Uterus (tissue), 4 donors: Measurements from ENCODE around the gene PCMTD2. TPM values are rescaled to one million over a fixed set of nuclear protein-coding genes. Genes with fewer than 3 reads are reported as not detected.

ENCODE experiments used
- DNase-seq, 2 donors: peaks; one replicate each; pipeline ENCODE4 v3.0.0-alpha.2; 2019 to 2020
- H3K27ac ChIP-seq, 2 donors: fragments of 200-600 bp; sonication (generic); 1 replicate in 1 of 2; 2 replicates in 1 of 2; pipeline ENCODE4 v1.5.1; 2016 to 2018
- H3K27me3 ChIP-seq, 2 donors: fragments of 200-600 bp; sonication (generic); one replicate each; pipeline ENCODE4 v1.5.1; 2018 to 2019; ENCODE audit warnings: control low read depth in 1 of 2
- H3K36me3 ChIP-seq, 2 donors: fragments of 200-600 bp; sonication (generic); one replicate each; pipeline ENCODE4 v1.5.1; 2019; ENCODE audit warnings: control low read depth in 1 of 2
- H3K4me1 ChIP-seq, 2 donors: fragments of 200-600 bp; sonication (generic); one replicate each; pipeline ENCODE4 v1.5.1; 2018 to 2019; ENCODE audit warnings: control low read depth in 1 of 2
- H3K4me3 ChIP-seq, 2 donors: fragments of 200-600 bp; sonication (generic); 1 replicate in 1 of 2; 2 replicates in 1 of 2; pipeline ENCODE4 v1.5.1; 2018 to 2019; ENCODE audit warnings: mild to moderate bottlenecking in 1 of 2
- H3K9me3 ChIP-seq, 2 donors: fragments of 200-600 bp; sonication (generic); one replicate each; pipeline ENCODE4 v1.5.1; 2019; ENCODE audit warnings: control low read depth in 1 of 2
- POLR2A ChIP-seq, 2 donors: fragments of 450-650 bp; IDR thresholded peaks; one replicate each; pipeline ENCODE4 v1.6.1; 2016; ENCODE audit warnings: antibody characterized with exemption in 2 of 2, mild to moderate bottlenecking in 1 of 2, moderate library complexity in 1 of 2
- intact Hi-C: fragments of 100-400 bp; cut with DNase I; formaldehyde crosslinking; loops from one replicate; pipeline ENCODE4 v1.15.1; 2023; ENCODE audit warnings: low total_unique reads
- total RNA-seq, 4 donors: library from RNA; depleted of rRNA in 3 of 4; stranded (reverse); fragments of >200 nt in 3 of 4; gene quantifications; one replicate each; pipeline versions ENCODE4 v1.1.0 to v1.2.4, GENCODE V29; 2014 to 2023
- TF ChIP-seq, protein P1 (sequence below), 4 experiments: fragments of 200-600 bp in 2 of 4; fragments of 450-650 bp in 2 of 4; sonication (generic) in 2 of 4; IDR thresholded peaks; one replicate each; pipeline ENCODE4 v1.5.1; 2016 to 2019; ENCODE audit warnings: antibody characterized with exemption in 4 of 4, mild to moderate bottlenecking in 2 of 4, moderate library complexity in 1 of 4
- donor health status: DM: yes; HTN: yes; CAD: no.

The PCMTD2 gene
- total RNA-seq, 4 donors from 2014 or later, result 50.5 to 162 (median 66.1) TPM

GRCh38 chr20:64276817-64277216, 21.3 kb downstream of the PCMTD2 start:
- intact Hi-C loops, result no loop called here
- no peaks in the 10 kb centered on the region for H3K27me3 ChIP-seq
- no peak overlapping the region for H3K4me3 ChIP-seq
- no peaks in the 10 kb centered on the region for H3K4me1 ChIP-seq
- TF ChIP-seq POLR2A (IDR thresholded peaks at IDR 0.05), result no peak
- TF ChIP-seq, protein P1, sequence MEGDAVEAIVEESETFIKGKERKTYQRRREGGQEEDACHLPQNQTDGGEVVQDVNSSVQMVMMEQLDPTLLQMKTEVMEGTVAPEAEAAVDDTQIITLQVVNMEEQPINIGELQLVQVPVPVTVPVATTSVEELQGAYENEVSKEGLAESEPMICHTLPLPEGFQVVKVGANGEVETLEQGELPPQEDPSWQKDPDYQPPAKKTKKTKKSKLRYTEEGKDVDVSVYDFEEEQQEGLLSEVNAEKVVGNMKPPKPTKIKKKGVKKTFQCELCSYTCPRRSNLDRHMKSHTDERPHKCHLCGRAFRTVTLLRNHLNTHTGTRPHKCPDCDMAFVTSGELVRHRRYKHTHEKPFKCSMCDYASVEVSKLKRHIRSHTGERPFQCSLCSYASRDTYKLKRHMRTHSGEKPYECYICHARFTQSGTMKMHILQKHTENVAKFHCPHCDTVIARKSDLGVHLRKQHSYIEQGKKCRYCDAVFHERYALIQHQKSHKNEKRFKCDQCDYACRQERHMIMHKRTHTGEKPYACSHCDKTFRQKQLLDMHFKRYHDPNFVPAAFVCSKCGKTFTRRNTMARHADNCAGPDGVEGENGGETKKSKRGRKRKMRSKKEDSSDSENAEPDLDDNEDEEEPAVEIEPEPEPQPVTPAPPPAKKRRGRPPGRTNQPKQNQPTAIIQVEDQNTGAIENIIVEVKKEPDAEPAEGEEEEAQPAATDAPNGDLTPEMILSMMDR (IDR thresholded peaks at IDR 0.05), result no peak
- no peak overlapping the region for H3K27ac ChIP-seq
- H3K9me3 ChIP-seq, result no peaks in the 10 kb centered on the region
- no peak for DNase-seq
- H3K36me3 ChIP-seq, result no peaks in the 10 kb centered on the region

GRCh38 chr20:64277571-64278316, 22.2 kb downstream of the PCMTD2 start:
- intact Hi-C loops, result no loop called here
- DNase-seq, result no peak
- no peaks in the 10 kb centered on the region for H3K27me3 ChIP-seq
- no peak overlapping the region for H3K27ac ChIP-seq
- no peaks in the 10 kb centered on the region for H3K9me3 ChIP-seq
- H3K36me3 ChIP-seq, result no peaks in the 10 kb centered on the region
- TF ChIP-seq, protein P1 (IDR thresholded peaks at IDR 0.05), result no peak
- TF ChIP-seq POLR2A (IDR thresholded peaks at IDR 0.05), result no peak
- no peaks in the 10 kb centered on the region for H3K4me1 ChIP-seq
- no peak overlapping the region for H3K4me3 ChIP-seq

DNA sequence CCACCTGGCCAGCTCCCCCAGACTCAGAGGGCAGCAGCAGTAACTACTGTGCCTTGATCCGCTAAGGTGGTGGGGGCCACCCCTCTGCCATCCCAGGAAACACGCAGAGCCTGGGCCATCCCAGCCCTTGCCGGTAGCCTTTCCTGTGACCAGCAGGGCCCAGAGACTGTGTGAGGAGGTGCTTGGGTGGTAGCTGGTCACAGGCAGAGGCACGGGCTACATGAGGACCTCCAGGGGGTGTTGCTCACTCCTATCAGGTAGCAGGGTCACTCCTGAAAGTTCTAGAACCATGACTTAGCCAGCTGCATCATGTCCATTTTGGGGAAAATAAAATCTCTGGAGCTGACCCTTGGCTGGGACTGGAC, 22.8 kb downstream of the PCMTD2 start:
- H3K4me1 ChIP-seq, result no peaks in the 10 kb centered on the region
- no peaks in the 10 kb centered on the region for H3K27me3 ChIP-seq
- TF ChIP-seq POLR2A (IDR thresholded peaks at IDR 0.05), result no peak
- TF ChIP-seq, protein P1 (IDR thresholded peaks at IDR 0.05), result no peak
- DNase-seq, result no peak
- no peaks in the 10 kb centered on the region for H3K36me3 ChIP-seq
- no peaks in the 10 kb centered on the region for H3K9me3 ChIP-seq
- H3K27ac ChIP-seq, result no peak overlapping the region
- intact Hi-C loops, result no loop called here
- H3K4me3 ChIP-seq, result no peak overlapping the region

DNA sequence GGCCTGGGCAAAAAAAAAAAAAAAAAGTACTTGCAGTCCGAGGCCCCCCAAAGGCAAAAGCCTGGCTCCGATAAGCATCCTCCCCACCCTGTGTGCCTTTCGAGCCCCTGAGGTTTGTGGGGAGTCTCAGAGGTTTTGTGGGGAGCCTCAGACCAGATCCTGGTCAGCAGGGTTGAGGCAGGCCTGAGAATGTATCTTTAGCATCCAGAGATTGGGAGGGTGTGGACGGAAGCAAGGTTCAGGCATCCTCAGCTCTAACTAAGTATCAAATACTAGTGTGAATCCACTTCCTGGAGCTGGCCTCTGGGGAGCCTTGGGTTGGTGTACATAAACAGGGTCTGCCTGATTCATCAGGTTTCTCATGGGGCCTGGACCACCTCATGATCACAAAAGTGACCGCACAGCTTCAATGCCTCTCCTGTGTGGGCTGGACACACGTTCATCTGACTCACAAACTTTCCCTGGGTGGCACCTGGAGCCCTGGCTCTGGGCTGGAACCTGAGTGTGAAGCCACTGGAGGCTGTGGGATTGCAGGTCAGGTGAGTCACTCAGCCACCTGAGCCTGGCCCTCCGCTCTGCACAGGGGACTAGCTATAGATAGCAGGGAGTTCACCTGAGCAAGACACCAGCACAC, 24.4 kb downstream of the PCMTD2 start:
- no peak for TF ChIP-seq POLR2A (IDR thresholded peaks at IDR 0.05)
- TF ChIP-seq, protein P1 (IDR thresholded peaks at IDR 0.05), result no peak
- H3K4me1 ChIP-seq, result no peaks in the 10 kb centered on the region

DNA sequence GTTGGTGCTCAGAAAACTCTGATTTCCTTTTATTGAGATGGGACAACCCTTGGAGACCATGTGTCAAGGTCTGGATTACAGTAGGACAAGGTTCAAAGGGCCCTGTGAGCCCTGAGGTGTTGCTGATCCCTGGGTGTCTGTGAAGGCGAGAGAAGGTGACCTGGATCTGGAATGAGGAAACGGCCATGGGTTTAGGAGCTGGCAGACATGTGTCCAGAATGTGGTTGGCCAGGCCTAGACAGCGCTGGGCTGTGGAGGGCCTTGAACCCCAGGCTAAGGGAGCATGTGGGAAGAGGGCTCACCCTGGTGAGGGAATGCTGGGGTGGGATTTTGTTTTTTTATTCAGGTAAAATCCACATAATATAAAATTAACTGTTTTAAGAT, 24.9 kb downstream of the PCMTD2 start:
- Histone ChIP-seq H3K4me3 (no peak overlapping the region), H3K4me1 (no peaks in the 10 kb centered on the region), H3K27ac (no peak overlapping the region), H3K27me3 (no peaks in the 10 kb centered on the region), H3K9me3 (no peaks in the 10 kb centered on the region), H3K36me3 (no peaks in the 10 kb centered on the region)
- no peak for DNase-seq
- TF ChIP-seq POLR2A (IDR thresholded peaks at IDR 0.05), result no peak
- TF ChIP-seq, protein P1 (IDR thresholded peaks at IDR 0.05), result no peak
- intact Hi-C loops, result no loop called here

More for the DNA sequence above, 24.4 kb downstream of the PCMTD2 start:
- Histone ChIP-seq H3K27ac (no peak overlapping the region), H3K36me3 (no peaks in the 10 kb centered on the region), H3K27me3 (no peaks in the 10 kb centered on the region), H3K9me3 (no peaks in the 10 kb centered on the region), H3K4me3 (no peak overlapping the region)
- no peak for DNase-seq
- intact Hi-C loops, result no loop called here
